ENCODE results near the gene PPP1R36. TPM values are rescaled to one million over a fixed set of nuclear protein-coding genes. Genes with fewer than 3 reads are reported as not detected.

The PPP1R36 gene
- total and polyA plus RNA-seq, 10 donors: 0.26 to 1.1 (median 0.42) TPM; not detected in 2

DNA sequence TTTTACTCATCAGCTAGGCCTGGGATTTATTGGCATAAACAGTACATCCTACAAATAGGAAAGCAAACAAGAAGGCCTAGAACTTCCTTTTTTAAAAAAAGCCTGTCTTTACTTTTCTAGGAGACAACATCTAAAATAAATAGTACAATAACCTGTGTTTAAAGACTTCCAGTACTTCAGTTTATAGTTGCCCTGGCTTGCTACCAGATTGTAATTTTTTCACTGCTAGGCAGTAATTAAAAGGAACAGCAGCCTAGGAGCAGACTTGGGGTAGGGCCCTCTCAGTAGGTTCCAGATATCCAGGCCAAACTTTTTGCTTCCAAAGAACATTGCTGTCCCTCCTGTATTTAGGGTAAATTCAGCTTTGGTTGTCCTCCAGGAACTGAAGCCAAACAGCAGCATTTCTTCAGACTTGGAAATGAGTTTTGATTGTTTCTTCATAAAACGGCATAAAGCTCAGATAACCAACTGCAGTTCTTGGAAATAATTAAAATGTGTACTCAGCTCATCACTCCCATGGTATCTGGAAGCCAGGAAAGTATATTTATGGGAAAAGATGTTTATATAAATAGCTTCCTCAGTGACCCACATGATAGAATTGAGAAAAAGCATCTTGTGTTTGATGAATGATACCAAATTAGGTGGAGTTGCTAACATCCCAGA lies 61.7 kb downstream of the PPP1R36 start:
- H3K27ac ChIP-seq: peak overlapping the region in 7 of 8 donors; percentile 13 to 75 (median 68)

DNA sequence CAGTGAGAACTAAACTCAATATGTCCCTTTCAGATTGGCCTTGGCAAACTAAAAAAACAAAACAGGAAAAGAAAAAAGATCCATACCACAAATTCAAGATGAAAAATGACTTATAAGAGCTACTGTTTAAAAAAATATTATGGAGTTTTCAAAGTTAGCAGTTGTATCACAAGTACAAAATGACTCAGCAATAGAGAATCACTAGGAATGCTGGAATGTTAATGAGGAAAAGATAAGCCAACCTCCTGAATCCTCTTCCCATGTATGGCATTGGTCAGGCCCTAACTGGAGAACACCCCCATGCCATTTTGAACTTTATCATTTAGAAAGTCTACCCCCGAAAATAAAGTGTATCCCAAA lies 62.2 kb downstream of the PPP1R36 start:
- H3K4me1 ChIP-seq: peaks cover 0 to 14% (median 2%) of the 10 kb centered on the region in 6 donors
- H3K27me3 ChIP-seq (replicated peaks in 1 of 7): no peaks in the 10 kb centered on the region
- DNase-seq: no peak
- H3K9me3 ChIP-seq: no peaks in the 10 kb centered on the region
- H3K4me3 ChIP-seq: no peak overlapping the region
- intact Hi-C loops (cut with DNase I; ENCODE audit: low total_unique reads): no loop called here
- peak overlapping the region; percentile 19 to 79 (median 70) for H3K27ac ChIP-seq
- no peaks in the 10 kb centered on the region for H3K36me3 ChIP-seq
- 68 to 83% (median 77%) methylated on average over 1 of the region's 1 CpG for WGBS, 5 donors
- TF ChIP-seq, protein P1, sequence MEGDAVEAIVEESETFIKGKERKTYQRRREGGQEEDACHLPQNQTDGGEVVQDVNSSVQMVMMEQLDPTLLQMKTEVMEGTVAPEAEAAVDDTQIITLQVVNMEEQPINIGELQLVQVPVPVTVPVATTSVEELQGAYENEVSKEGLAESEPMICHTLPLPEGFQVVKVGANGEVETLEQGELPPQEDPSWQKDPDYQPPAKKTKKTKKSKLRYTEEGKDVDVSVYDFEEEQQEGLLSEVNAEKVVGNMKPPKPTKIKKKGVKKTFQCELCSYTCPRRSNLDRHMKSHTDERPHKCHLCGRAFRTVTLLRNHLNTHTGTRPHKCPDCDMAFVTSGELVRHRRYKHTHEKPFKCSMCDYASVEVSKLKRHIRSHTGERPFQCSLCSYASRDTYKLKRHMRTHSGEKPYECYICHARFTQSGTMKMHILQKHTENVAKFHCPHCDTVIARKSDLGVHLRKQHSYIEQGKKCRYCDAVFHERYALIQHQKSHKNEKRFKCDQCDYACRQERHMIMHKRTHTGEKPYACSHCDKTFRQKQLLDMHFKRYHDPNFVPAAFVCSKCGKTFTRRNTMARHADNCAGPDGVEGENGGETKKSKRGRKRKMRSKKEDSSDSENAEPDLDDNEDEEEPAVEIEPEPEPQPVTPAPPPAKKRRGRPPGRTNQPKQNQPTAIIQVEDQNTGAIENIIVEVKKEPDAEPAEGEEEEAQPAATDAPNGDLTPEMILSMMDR (IDR thresholded peaks at IDR 0.05 in 8 of 11, conservative IDR thresholded peaks at IDR 0.05 in 3 of 11): no peak
- TF ChIP-seq POLR2AphosphoS5 (IDR thresholded peaks at IDR 0.05) (no peak), POLR2A (IDR thresholded peaks at IDR 0.05) (no peak)

More for the DNA sequence above, 61.7 kb downstream of the PPP1R36 start:
- Histone ChIP-seq H3K4me3 (no peak overlapping the region), H3K9me3 (no peaks in the 10 kb centered on the region), H3K36me3 (no peaks in the 10 kb centered on the region), H3K27me3 (replicated peaks in 1 of 7) (no peaks in the 10 kb centered on the region), H3K4me1 (peaks cover 0 to 14% (median 2%) of the 10 kb centered on the region in 6 donors)
- TF ChIP-seq, protein P1 (IDR thresholded peaks at IDR 0.05 in 8 of 11, conservative IDR thresholded peaks at IDR 0.05 in 3 of 11): no peak
- TF ChIP-seq POLR2A (IDR thresholded peaks at IDR 0.05): no peak
- no peak for TF ChIP-seq POLR2AphosphoS5 (IDR thresholded peaks at IDR 0.05)
- intact Hi-C loops (cut with DNase I; ENCODE audit: low total_unique reads): no loop called here
- DNase-seq: no peak
- whole genome bisulfite sequencing, 5 donors: 48 to 93% (median 82%) methylated on average over 1 of the region's 1 CpG

DNA sequence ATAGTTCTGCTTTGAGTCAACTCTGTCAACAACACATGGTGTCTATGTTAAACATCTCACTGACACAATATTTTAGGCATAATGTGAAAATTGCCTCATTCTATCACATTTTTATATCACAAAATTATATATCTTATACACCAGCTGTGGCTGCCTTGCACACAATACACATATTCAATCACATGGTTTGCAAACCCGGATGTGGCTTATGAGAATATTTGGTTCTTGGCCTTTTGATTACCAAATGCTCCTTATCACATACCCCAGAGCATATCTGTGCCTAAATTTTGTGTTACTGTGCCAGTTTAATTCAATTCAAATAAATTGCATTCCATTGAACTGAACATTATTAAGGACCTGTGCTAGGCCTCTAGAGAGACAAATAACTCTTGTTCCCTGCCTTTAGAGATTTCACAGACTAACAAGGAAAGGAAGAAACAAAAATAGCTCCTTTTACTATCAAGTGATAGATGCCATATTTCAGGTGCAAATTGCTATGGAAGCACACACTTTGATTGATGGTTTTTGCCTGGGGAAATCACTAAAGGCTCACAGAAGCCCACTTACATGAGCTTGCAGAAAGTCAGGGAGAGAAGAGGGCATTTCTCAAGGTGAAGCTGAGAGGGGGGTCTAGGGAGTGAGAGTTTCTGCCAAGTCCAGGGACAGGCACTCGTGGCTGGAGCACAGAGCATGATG lies 63.4 kb downstream of the PPP1R36 start:
- H3K27me3 ChIP-seq (replicated peaks in 1 of 7): no peaks in the 10 kb centered on the region
- intact Hi-C loops (cut with DNase I; ENCODE audit: low total_unique reads): no loop called here
- TF ChIP-seq POLR2A (IDR thresholded peaks at IDR 0.05) (no peak), POLR2AphosphoS5 (IDR thresholded peaks at IDR 0.05) (no peak)
- TF ChIP-seq, protein P1 (IDR thresholded peaks at IDR 0.05 in 8 of 11, conservative IDR thresholded peaks at IDR 0.05 in 3 of 11): no peak
- 56 to 94% (median 80%) methylated on average over 2 of the region's 2 CpGs for WGBS, 5 donors
- DNase-seq: no peak
- no peaks in the 10 kb centered on the region for H3K9me3 ChIP-seq
- no peaks in the 10 kb centered on the region for H3K36me3 ChIP-seq
- H3K4me3 ChIP-seq: no peak overlapping the region
- H3K4me1 ChIP-seq: peaks cover 0 to 14% (median 2%) of the 10 kb centered on the region in 6 donors
- H3K27ac ChIP-seq: peak overlapping the region in 7 of 8 donors; percentile 48 to 79 (median 70)

DNA sequence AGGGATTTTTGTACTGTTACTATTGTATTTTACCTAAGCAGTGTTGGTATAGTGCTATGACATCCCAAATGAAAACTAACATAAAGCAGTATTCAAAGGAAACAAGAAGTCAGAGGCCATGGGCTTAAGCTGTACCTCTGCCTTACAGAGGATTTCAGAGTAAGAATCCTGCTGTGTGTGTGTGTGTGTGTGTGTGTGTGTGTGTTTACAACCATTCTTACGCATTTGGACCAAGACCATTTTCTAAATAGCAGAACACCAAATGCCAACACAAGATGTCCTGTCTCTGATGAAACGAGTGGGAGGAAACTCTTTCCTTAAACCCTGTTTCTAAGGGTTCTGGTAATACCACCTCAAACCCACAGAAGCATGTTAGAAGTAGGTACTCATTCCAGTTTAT lies 64.4 kb downstream of the PPP1R36 start:
- 64 to 81% (median 72%) methylated on average over 2 of the region's 2 CpGs for WGBS, 5 donors
- DNase-seq: no peak
- Histone ChIP-seq H3K4me3 (no peak overlapping the region), H3K27ac (peak overlapping the region in 5 of 8 donors; percentile 11 to 79 (median 69)), H3K4me1 (peaks cover 0 to 14% (median 2%) of the 10 kb centered on the region in 6 donors), H3K36me3 (no peaks in the 10 kb centered on the region), H3K27me3 (replicated peaks in 1 of 7) (no peaks in the 10 kb centered on the region), H3K9me3 (no peaks in the 10 kb centered on the region)
- TF ChIP-seq, protein P1 (IDR thresholded peaks at IDR 0.05 in 8 of 11, conservative IDR thresholded peaks at IDR 0.05 in 3 of 11): no peak
- no peak for TF ChIP-seq POLR2AphosphoS5 (IDR thresholded peaks at IDR 0.05)
- TF ChIP-seq POLR2A (IDR thresholded peaks at IDR 0.05): no peak
- intact Hi-C loops (cut with DNase I; ENCODE audit: low total_unique reads): no loop called here
